Stimulated activated CD4-positive, alpha-beta T cell treated with anti-CD3 and anti-CD28 coated beads, Interleukin-4, amount 100 ng/mL, for 48 hours (primary cell): ENCODE data around the gene SUV39H1.
"Not testable (repeated sequence)": the region's sequence is repeated elsewhere in the genome, so short reads cannot be mapped to it uniquely, and the experiment has no call there.

Experiments used
- DNase-seq, 2 donors: peaks; one replicate each; pipeline ENCODE4 v3.0.0-alpha.2; 2020; ENCODE audit warnings: low read depth in 2 of 2

Gene SUV39H1

DNA sequence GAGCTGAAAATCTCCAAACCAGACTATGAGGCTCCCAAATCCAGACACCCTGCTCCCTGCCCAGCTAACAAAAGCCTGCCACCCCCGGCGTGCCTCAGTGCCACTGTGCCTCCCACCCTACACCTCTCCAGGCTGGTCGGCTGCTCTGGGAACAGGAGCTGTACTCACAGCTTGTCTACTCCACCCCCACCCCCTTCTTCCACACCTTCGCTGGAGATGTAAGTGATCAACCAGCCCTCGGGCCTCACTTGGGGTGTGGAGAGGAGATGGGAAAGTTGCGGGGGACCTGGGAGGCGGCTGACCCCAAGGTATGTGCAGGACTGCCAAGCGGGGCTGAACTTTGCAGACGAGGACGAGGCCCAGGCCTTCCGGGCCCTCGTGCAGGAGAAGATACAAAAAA is 11.1 kb upstream of the SUV39H1 start:
- DNase-seq, result no peak

DNA sequence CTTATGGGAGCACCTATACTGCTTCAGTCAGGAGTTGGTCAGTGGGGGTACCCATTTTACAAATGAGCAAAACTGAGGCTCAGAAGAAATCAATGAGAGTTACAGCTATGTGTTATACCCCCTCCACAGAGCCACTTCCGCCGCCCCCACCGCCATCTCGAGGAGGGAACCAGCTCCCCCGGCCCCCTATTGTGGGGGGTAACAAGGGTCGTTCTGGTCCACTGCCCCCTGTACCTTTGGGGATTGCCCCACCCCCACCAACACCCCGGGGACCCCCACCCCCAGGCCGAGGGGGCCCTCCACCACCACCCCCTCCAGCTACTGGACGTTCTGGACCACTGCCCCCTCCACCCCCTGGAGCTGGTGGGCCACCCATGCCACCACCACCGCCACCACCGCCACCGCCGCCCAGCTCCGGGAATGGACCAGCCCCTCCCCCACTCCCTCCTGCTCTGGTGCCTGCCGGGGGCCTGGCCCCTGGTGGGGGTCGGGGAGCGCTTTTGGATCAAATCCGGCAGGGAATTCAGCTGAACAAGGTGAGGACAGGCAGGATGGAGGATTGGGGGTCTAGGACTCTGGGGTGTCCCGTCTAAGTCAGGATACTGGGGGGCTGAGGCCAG is 7.9 kb upstream of the SUV39H1 start:
- no peak for DNase-seq

GRCh38 chrX:48689208-48689920 is 7.2 kb upstream of the SUV39H1 start:
- no peak for DNase-seq

DNA sequence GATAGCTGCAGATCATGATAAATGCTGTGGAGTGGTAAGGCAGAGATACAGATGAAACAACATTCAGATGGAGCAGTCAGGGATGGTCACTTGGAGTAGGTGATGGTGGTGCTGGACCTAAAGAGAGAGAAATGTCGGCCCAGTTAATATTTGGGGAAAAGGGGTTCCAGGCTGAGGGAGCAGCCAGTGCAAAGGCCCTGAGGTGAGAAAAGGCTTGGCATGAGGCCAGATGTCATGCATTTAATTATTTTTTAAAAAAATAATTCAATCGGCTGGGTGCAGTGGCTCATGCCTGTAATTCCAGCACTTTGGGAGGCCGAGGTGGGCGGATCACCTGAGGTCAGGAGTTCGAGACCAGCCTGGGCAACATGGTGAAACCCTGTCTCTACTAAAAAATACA is 4.8 kb upstream of the SUV39H1 start:
- DNase-seq, result not testable (repeated sequence)

- no peak for DNase-seq
Observed at GRCh38 chrX:48694776-48695533, 1.6 kb upstream of the SUV39H1 start.

DNA sequence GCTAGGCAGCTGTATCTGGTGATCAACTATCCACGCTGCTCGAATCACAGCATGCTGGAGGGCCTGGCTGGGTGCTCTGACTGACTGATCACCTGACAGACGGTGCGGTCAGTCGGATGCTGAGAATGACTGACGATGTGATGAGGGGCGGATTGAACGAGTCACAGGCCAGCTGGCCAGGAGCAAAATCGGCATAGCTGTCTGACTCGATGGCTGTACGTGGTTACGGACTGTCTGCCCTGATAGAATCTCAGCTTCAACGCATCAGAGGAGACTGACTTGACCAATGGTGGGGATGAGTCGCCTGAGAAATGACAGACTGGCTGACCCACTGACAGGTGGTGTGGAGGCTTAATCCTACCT is 1.0 kb upstream of the SUV39H1 start:
- no peak for DNase-seq

- no peak for DNase-seq
Observed at GRCh38 chrX:48695925-48696300, 621 bp upstream of the SUV39H1 start.

- no peak for DNase-seq
Observed at GRCh38 chrX:48696909-48697727, 584 bp downstream of the SUV39H1 start.

GRCh38 chrX:48698306-48698705 is 1.8 kb downstream of the SUV39H1 start:
- no peak for DNase-seq

DNA sequence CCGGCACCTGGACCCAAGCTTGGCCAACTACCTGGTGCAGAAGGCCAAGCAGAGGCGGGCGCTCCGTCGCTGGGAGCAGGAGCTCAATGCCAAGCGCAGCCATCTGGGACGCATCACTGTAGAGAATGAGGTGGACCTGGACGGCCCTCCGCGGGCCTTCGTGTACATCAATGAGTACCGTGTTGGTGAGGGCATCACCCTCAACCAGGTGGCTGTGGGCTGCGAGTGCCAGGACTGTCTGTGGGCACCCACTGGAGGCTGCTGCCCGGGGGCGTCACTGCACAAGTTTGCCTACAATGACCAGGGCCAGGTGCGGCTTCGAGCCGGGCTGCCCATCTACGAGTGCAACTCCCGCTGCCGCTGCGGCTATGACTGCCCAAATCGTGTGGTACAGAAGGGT is 3.7 kb downstream of the SUV39H1 start:
- DNase-seq, result no peak

DNA sequence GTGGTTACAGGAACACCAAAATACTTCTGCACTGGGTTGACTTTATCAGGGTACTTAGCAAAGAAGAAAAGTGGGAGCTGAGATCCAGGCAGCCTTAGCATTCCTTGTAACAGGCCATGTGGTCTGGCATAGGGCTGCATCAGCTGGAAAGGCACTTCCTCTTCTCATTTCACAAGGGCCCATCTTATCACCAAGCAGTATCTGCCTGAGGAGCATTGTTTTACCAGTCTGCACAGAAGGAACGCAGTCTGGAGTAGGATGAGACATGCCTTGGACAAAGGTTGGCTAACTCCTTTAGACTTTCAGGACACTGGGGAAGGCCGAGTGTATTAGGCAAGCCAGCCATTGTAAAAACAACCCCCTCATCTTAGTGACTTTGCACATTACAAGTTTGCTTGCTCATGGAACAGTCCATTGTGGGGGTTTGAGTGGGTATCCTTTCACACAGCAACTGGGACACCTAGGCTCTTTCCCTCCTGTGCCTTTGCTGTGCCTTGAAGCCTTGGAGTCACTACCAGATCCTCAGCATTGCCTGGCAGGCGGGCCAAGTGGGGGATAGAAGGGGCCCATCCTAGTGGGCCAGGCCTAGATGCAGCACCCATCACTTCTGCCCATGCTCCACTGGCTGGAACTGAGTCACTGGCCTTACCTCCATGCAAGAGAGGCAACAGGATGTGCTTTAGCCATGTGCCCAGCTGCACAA is 4.6 kb downstream of the SUV39H1 start:
- no peak for DNase-seq

GRCh38 chrX:48702032-48702431 is 5.5 kb downstream of the SUV39H1 start:
- no peak for DNase-seq

- DNase-seq, result no peak
Observed at GRCh38 chrX:48702716-48703115, 6.2 kb downstream of the SUV39H1 start.

DNA sequence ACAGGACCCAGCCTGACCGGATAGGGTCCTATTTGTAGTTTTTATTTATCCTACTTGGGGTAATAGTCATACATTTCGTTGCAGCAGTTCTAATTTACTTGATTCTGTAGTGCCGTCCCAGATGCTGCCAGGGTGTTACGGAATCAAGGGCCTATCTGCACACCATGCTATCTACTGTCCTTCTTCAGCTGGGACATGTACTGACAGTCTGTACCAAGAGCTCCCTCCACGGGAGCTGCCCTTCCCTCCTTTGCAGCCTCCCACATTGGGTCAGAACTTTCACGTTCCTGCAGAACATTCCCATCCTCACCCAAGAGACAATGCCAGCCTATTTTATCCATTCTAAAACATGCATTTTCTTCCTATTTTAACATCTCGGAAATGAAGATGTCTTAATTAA is 6.7 kb downstream of the SUV39H1 start:
- DNase-seq, result no peak

DNA sequence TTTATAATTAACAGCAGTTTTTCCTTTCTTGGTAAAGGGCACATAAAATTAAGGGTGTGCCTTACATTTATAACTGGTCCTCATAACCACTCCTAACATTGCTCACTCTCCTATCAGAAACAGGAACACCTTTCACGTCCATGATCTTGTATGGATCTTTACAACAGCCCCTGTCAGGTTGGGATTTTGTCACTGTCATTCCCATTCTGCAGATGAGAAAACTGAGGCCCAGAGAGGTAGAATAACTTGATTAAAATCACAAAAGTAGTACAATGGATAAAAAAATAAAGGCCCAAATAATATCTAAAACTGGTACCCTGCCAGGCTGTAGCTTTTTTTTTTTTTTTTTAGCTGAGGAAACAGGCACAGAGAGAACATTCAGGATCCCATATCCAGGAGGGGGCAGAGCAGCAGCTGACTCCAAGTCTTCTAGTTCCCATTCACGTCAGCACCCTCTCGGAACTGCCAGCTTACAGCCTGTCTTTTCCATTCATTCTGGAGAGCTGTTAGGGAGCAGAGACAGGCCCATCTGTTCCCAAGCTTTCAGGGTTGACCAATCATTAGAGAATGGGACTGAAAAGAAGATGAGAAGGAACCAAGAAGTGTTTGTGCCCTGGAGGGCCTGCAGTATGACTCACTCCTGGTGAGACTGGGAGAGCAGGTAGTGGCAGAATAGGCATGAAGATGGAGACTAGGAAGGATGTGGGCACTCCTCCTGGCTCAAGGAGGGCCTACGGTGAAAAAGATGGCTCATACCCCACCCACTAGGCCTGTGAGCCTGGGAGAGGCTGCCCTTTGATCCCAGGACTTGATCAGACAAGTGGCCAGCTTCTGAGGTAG is 7.3 kb downstream of the SUV39H1 start:
- DNase-seq, result no peak

- DNase-seq, result no peak
Observed at GRCh38 chrX:48705871-48706270, 9.3 kb downstream of the SUV39H1 start.

DNA sequence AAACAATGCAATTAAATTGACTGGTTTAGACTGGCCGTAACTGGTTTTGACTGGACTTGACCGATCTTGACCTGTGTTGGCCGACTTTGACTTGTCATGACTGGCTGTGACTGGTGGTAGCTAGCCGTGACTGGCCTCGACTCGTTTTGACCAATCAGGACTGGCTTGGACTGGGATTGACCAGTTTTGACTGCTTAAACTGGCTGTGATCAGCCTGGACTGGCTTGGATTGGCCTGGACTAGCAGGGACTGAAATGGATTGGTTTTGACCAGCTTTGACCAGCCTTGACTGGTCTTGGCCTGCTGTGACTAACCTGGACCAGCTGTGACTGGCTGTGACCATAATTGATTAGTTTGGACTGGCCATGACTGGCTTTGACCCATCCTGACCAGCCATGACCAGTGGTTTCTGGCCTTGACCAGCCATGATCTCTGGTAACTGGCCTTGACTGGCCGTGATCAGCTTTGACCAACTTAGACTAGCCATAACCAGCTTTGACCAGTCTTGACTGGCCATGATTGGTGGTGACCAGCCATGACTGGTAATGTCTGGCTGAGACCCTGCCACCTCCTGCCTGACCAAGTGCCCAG is 13.1 kb downstream of the SUV39H1 start:
- DNase-seq, result no peak

DNA sequence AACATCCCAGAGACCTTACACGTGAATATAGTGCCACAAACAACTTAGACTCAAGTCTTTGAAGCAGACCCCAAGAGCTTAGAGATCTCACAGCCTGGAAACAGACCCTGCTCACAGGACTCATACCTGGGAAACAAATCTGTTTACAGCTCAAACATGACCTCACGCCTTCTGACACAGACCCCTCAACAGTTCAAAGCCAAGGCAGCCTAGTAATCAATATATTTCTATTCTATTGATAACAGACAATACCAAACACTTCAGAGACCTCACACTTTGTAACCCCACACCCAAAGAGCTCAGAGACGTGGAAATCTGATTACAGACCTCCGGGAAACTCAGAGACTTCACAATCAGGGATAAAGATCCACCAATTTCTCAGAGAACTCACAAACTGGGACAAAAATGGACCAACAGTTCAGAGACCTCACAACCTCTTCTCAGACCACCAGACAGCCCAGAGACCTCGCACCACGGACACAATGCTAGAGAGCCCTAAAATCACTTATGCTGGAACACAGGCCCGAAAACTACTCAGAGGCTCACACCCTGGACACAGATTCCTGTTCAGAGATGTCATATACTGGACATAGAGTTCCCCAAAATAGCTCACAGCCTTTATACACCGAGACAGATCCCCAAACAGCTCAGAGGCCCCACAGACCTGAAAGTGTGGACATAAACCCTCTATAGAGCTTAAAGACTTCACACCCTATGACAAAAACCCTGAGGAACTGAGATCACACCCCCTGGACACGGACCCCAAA is 14.8 kb downstream of the SUV39H1 start:
- no peak for DNase-seq

DNA sequence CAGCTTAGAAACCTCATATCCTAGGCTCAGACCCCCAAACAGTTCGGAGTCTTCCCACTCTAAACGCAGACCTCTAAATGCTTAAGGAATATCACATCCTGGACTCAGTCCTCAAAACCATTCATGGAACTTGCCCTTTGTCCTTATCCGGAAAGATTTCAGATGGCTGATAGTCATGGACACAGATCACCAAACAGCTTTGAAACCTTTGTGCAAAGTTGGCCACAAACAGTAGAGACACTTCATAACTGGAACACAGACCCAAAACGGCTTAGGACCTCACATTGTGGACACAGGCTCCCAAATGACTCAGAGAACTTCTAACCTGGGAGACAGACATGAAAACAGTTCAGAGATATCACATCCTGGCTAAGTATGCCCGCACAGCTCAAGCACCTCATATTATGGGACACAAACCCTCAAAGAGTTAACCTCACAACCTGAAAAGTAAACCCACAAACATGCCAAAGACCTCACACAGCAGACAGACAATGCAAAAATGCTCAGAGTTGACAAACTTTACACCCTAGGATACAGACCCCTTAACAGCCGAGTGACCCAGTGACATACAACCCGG is 15.5 kb downstream of the SUV39H1 start:
- DNase-seq, result no peak
